HepG2 (cell line): ENCODE results near the gene TMEM250. TPM values are rescaled to one million over a fixed set of nuclear protein-coding genes. Genes with fewer than 3 reads are reported as not detected.
A peak's percentile ranks its signal among the peaks of the same experiment; 100 is the strongest.

ENCODE experiments used
- AGO2 ChIP-seq: fragments of 200-400 bp; formaldehyde crosslinking; optimal IDR thresholded peaks from 2 replicates; pipeline ENCODE3; 2017; ENCODE audit warnings: mild to moderate bottlenecking, low read depth, low read length, moderate library complexity
- CENPT ChIP-seq: sonication (generic); formaldehyde crosslinking; IDR thresholded peaks from 2 replicates; pipeline ENCODE4 v1.8.0; 2022; ENCODE audit warnings: low read depth, mild to moderate bottlenecking, moderate library complexity, missing genetic modification reagents
- IKZF1 ChIP-seq: fragments of 450-650 bp; IDR thresholded peaks from 2 replicates; pipeline ENCODE4 v1.7.1; 2016
- KMT2A ChIP-seq: sonication (generic); formaldehyde crosslinking; IDR thresholded peaks from 2 replicates; pipeline ENCODE4 v1.4.0; 2020; ENCODE audit warnings: missing genetic modification reagents
- NFAT5 ChIP-seq: sonication (generic); formaldehyde crosslinking; IDR thresholded peaks from 2 replicates; pipeline ENCODE4 v1.4.0; 2020; ENCODE audit warnings: missing genetic modification reagents
- RBM22 ChIP-seq: fragments of 200-400 bp; formaldehyde crosslinking; optimal IDR thresholded peaks from 2 replicates; pipeline ENCODE3; 2017; ENCODE audit warnings: mild to moderate bottlenecking, low read length, moderate library complexity
- SOX6 ChIP-seq, 2 experiments: fragments of 450-650 bp in 1 of 2; sonication (generic) in 1 of 2; formaldehyde crosslinking in 1 of 2; IDR thresholded peaks; 2 replicates each; pipeline versions ENCODE4 v1.4.0 to v1.6.1; 2017 to 2020; ENCODE audit warnings: antibody characterized with exemption in 1 of 2, mild to moderate bottlenecking in 1 of 2, missing genetic modification reagents in 1 of 2
- SP4 ChIP-seq: sonication (generic); formaldehyde crosslinking; IDR thresholded peaks from 2 replicates; pipeline ENCODE4 v1.8.1; 2023; ENCODE audit warnings: mild to moderate bottlenecking, missing genetic modification reagents
- THAP7 ChIP-seq: sonication (generic); formaldehyde crosslinking; IDR thresholded peaks from 2 replicates; pipeline ENCODE4 v1.8.1; 2023; ENCODE audit warnings: mild to moderate bottlenecking, missing genetic modification reagents
- USF2 ChIP-seq, 2 experiments: sonication (generic) in 1 of 2; formaldehyde crosslinking in 1 of 2; IDR thresholded peaks; 2 replicates each; pipeline versions ENCODE4 v1.5.1 to v1.6.1; 2011 to 2020; ENCODE audit warnings: borderline replicate concordance in 1 of 2, low read depth in 1 of 2, low read length in 1 of 2, mild to moderate bottlenecking in 1 of 2, missing genetic modification reagents in 1 of 2, moderate library complexity in 1 of 2
- ZBTB14 ChIP-seq: sonication (generic); formaldehyde crosslinking; IDR thresholded peaks from 2 replicates; pipeline ENCODE4 v1.4.0; 2020; ENCODE audit warnings: missing genetic modification reagents
- ZBTB26 ChIP-seq: IDR thresholded peaks from 2 replicates; pipeline ENCODE4 v1.6.1; 2016; ENCODE audit warnings: missing compliant biosample characterization, missing genetic modification reagents, borderline replicate concordance
- ZBTB42 ChIP-seq: sonication (generic); formaldehyde crosslinking; IDR thresholded peaks from 2 replicates; pipeline ENCODE4 v1.5.0; 2020; ENCODE audit warnings: mild to moderate bottlenecking, missing genetic modification reagents
- ZNF614 ChIP-seq: IDR thresholded peaks from 2 replicates; pipeline ENCODE4 v1.6.1; 2018; ENCODE audit warnings: missing biosample characterization, missing genetic modification reagents, inconsistent platforms, borderline replicate concordance
- ZNF670 ChIP-seq: sonication (generic); formaldehyde crosslinking; IDR thresholded peaks from 2 replicates; pipeline ENCODE4 v1.8.0; 2022; ENCODE audit warnings: mild to moderate bottlenecking, missing genetic modification reagents, borderline replicate concordance
- polyA plus RNA-seq, 8 experiments: library from polyadenylated mRNA; depleted of rRNA in 3 of 8; stranded (reverse) in 7 of 8; unstranded in 1 of 8; fragments of >200 nt; fragmentation: Illumina TruSeq in 4 of 8; extraction: Trizol in 4 of 8; gene quantifications; 2 replicates each; pipeline versions ENCODE4 v1.2.1 to v1.2.3, GENCODE V29; 2011 to 2016; ENCODE audit warnings: low read depth in 4 of 8, missing spikeins in 1 of 8, mixed read lengths in 1 of 8; ENCODE audit not compliant: insufficient read depth in 1 of 8
- total RNA-seq, 5 experiments: library from RNA; depleted of rRNA; stranded (reverse); fragments of >200 nt; fragmentation: Illumina TruSeq; extraction: Trizol; gene quantifications; 2 replicates each; pipeline ENCODE4 v1.2.3, GENCODE V29; 2016; ENCODE audit warnings: low read depth in 1 of 5

TMEM250 gene
- total and polyA plus RNA-seq, 2 of the 13 experiments (the other 11 are each of a cell fraction or from before 2014, with no cell fraction given): 5.5 to 13.9 TPM

GRCh38 chr9:136119061-136119882 is 597 bp upstream of the TMEM250 start (continued):
- TF ChIP-seq USF2 (IDR thresholded peaks at IDR 0.05; ENCODE audit: low read depth, low read length) (no peak), USF2 (CRISPR knock-in tag; IDR thresholded peaks at IDR 0.05; ENCODE audit: borderline replicate concordance) (no peak; the same call in 1 of the 2 replicates), AGO2 (peak; percentile 78), ZBTB42 (CRISPR knock-in tag) (peak; percentile 96), NFAT5 (CRISPR knock-in tag) (no peak), ZNF670 (CRISPR knock-in tag) (no peak), IKZF1 (no peak), CENPT (CRISPR knock-in tag) (no peak), ZNF614 (no peak), THAP7 (CRISPR knock-in tag) (no peak), ZBTB26 (CRISPR knock-in tag) (no peak), SP4 (no peak), ZBTB14 (CRISPR knock-in tag) (peak; percentile 25; the same call in 1 of the 2 replicates), SOX6 (IDR thresholded peaks at IDR 0.05) (no peak), SOX6 (CRISPR knock-in tag; IDR thresholded peaks at IDR 0.05) (peak; percentile 55; the same call in 1 of the 2 replicates), RBM22 (no peak), KMT2A (CRISPR knock-in tag) (no peak)
